ENCODE data around the gene PLPP3.

The PLPP3 gene

DNA sequence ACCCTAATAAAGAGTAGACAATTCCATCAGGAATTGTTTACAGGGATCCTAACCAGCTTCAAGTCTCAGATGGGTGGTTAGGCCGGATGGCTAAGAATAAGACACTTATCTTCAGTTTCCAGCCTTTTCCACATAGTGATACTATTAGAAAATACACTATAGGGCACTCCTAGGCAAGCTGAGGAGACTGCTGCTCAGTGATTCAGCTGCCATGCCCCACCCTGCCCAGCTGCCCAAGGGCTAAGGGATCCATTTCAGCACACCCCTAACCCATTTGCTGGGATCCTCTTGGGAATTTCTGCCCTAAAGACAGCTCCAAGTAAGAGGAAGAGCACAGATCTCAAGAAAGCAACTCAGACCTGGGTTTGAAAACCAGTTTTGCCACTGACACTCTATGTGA, 31.9 kb downstream of the PLPP3 start:
- DNase-seq (ENCODE audit: low read depth): no peak

- no peak for DNase-seq (ENCODE audit: low read depth)
These were observed 33.7 kb downstream of the PLPP3 start for GRCh38 chr1:56545711-56546110.

GRCh38 chr1:56543783-56544612, 35.4 kb downstream of the PLPP3 start:
- DNase-seq (ENCODE audit: low read depth): no peak

DNA sequence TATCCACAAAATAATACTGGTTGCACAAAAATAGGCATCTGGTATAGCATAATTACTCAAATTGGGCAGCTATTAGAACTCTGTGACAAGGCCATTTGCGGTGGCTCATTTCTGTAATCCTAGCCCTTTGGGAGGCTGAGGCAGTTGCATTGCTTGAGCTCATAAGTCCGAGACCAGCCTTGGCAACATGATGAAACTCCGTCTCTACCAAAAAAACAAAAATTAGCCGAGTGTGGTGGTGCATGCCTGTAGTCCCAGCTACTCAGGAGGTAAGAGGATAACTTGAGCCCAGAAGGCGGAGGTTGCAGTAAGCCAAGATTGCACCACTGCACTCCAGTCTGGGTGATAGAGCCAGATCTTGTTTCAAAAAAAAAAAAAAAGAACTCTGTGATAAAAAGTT, 36.7 kb downstream of the PLPP3 start:
- DNase-seq (ENCODE audit: low read depth): no peak

DNA sequence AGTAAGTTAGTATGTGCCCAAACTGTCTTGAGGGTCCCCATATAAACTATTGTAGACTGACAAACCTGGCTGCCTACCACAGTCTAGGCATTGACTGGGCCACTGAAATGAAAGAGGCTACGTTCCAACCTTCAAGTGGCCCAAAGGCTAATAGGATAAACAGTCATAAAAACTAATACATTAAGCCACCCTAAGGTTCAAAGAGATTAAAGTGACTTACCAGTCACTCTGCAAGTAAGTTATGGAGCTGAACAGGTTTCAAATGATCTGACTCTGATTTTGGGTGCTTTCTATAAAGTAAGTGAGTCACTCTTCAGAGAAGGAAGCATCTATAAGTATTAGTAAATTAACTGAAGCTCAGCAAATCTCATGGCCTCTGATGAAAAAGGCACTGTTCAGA, 38.0 kb downstream of the PLPP3 start:
- no peak for DNase-seq (ENCODE audit: low read depth)

GRCh38 chr1:56540467-56540866, 38.9 kb downstream of the PLPP3 start:
- DNase-seq (ENCODE audit: low read depth): no peak

DNA sequence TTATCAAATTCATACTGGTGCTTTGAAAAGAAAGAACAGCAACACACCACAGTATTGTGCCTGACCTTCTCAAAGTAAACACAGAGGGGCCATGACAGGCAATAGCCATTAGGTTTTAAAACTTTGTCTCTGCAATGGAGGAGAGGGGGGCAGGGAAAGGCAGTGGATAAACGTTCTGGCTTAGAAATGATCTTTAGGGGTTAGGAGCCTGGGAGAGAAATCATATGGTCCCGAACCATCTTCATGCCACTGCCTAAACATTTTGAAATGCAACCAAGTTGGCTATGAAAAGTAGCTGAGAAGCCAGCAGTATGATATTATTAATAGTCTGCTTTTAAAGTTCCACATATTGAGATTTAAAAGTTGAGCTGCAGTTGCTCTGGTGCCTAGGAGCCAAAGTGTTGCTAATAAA, 39.8 kb downstream of the PLPP3 start:
- no peak for DNase-seq (ENCODE audit: low read depth)

DNA sequence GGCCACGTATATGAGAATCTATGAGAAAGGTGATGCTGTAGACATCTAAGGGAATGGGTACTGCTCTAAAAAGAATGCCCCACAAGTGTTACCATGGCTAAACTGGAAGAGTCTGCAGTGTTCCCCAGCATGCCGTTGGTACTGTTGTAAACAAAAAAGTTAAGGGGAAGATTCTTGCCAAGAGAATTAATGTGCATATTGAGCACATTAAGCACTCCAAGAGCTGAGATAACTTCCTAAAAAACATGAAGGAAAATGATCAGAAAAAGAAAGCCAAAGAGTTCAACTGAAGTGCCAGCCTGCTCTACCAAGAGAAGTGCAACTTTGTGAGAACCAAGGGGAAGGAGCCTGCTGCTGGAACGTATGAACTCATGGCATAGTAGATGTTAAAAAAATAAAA, 40.8 kb downstream of the PLPP3 start:
- no peak for DNase-seq (ENCODE audit: low read depth)

- no peak for DNase-seq (ENCODE audit: low read depth)
These were observed 41.7 kb downstream of the PLPP3 start for GRCh38 chr1:56537660-56538059.

- DNase-seq (ENCODE audit: low read depth): no peak
These were observed 43.4 kb downstream of the PLPP3 start for GRCh38 chr1:56535939-56536338.

DNA sequence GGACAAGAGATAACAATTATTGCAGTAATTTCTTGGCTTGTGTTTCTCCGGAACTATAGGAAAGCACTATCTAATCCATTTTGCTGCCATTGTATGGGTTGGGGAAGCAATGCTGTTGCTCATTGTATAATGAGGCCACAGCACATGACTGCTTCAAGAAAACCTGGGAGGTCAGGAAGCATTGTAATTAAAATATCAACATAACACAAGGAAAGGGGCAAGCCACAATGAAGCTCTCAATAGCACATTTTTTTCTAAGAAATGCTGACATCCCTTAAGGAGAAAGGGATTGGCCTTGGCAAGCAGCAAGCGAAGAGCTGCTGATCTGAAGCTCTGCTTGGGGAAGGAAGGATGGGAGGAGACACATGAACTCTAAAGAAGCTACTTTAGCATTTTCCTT, 44.0 kb downstream of the PLPP3 start:
- DNase-seq (ENCODE audit: low read depth): no peak

DNA sequence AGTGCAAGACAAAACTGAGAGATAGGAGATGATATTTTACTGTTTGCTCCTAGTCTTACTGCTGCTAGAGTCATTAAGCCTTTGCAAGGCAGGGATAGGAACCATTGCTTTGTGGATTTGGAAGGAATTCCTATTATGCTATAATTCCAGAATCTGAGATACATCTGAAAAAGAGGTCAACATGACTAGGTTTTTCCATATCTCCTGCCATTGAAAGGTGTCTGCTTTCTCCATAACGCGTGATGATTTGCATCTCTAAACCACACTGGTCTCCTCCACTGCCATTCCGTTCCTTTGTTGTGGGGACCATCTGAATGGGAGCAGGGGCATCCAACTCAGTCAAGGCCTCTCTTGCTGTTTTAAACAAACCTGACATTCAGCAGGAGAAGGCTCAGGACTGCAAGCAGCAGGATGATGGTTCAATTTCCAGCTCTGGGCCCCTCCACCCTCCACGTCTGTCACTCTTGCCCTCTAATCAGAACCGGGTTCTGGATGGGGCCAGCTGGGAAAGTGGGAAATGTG, 45.2 kb downstream of the PLPP3 start:
- no peak for DNase-seq (ENCODE audit: low read depth)

- DNase-seq (ENCODE audit: low read depth): no peak
These were observed 45.7 kb downstream of the PLPP3 start for GRCh38 chr1:56533621-56534020.

DNA sequence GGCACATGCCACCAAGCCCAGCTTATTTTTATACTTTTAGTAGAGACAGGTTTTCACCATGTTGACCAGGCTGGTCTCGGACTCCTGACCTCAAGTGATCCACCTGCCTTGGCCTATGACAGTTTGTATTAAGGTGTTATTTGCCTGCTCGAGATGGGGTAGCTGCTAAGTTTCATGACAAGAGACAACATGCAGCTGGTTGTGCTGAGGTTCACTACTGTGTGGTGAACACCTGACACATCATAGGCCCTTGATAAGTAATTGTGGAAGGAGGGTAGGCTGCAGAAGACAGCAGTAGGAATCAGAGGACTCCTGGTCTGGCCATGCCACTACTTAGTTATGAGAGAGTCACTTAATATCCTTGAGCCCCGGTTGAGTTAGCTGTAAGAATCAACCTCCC, 46.2 kb downstream of the PLPP3 start:
- DNase-seq (ENCODE audit: low read depth): no peak

DNA sequence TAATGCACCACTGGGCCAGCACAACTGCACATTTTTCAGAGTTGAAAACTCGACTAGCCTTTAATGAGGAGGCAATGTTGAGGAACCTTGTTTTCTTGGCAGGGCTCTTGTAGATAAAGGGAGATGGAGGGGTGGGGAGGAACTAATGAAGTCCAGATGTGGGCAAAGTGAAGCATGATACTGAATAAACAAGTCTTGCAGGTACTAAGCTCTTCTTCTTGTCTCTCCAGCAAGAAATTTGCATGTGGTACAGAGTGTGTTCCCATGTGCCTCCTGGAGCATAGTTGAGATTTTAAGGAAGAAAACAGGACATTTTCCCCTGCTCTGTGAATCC, 47.0 kb downstream of the PLPP3 start:
- DNase-seq (ENCODE audit: low read depth): no peak

DNA sequence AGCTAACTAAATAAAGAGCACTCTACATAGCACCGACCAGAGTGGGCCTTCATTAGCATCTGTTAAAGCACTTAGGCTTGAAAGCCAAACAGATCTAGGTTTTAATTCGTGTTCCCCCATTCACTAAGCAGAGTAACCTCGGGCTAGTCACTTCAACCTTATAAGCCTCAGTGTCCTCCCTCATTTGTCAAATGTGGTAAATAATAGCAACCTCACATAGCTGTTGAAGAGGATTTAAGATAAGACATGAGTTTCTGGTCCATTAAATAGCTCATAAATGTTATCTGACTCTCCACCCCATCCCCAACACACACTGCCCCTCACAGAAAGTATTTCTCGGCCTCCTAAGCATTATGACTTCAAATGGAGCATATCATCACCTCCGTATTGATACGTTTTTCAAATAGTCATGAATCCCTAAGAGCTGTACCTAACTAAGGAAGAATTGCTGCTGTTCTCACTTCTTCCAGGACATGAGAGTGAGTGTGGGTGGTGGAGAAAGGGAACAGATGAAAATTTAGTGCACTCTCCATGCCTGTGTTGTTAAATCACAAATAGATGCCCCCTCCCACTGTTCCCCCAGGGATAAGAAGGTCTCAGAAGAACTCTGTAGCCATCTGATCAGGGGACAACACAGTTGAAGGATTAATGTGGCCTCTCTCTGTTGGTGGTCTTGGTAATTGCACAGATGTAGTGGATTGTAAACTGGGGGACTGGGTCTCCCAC, 47.6 kb downstream of the PLPP3 start:
- no peak for DNase-seq (ENCODE audit: low read depth)

DNA sequence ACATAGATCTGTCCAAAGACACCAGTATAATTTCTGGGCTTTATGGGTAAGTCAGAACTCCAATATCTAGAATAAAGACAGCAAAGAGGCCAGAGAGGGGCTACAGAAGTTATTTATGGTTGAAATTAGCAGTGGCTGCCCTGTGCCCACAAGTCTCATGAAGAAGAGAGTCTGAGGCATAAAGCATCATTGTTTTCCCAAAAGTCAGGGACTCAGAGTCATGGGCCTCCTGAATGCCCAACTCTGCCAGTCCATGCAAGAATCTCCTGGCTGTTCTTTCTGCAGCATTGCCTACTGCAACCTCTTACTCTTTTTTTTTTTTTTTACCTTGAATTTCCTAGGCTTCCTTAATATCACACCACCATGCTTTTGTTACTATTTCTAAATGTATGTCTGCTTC, 49.6 kb downstream of the PLPP3 start:
- DNase-seq (ENCODE audit: low read depth): no peak

GRCh38 chr1:56527548-56528302, 51.6 kb downstream of the PLPP3 start:
- DNase-seq (ENCODE audit: low read depth): no peak

DNA sequence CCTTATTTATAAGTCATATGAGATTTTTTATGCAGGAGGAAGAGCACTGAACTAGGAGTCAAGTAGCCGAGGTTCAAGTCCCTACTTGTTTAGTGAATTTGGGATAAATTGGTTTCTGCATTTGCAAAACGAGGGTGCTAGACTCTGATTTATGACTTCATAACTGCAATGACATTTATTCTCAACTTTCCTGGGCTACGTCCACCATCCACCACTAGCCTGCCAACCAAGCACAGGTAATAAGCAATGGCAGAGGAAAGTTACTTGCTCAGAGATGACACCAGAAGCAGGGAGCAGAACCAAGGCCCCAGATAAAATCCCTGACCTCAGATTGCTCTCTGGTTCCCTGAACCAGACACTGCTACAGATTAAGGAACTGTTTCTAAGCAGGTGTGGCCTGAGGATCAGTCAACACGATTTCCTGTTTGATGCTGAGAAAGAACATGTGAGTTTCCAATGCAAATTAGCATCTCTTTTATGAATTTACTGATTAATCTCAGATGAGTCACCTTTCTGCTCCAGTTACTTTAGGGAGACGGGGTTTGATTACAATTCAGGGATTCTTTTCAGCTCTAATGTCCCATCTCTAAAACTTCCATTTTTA, 52.7 kb downstream of the PLPP3 start:
- no peak for DNase-seq (ENCODE audit: low read depth)

- peak; percentile 17 for DNase-seq (ENCODE audit: low read depth)
These were observed 53.8 kb downstream of the PLPP3 start for GRCh38 chr1:56525489-56526041.

DNA sequence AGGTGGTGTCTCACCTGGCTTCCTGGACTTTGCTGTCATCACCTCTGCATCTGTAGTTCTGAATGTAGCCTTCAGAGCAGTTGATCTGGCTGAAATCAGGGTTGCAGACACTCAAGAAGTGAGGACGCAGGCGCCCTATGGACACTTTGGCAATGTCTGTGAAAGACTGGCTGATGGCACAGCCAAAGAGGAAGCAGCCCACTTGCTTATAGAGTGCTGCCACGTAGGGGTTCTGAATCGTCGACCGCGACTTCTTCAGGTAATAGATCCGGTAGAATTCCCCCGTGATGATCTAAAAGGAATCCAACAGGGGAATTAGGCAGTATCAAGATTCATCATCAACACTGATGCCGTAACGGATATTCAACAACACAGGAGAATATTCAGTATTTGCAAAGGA, 55.1 kb downstream of the PLPP3 start:
- DNase-seq (ENCODE audit: low read depth): no peak

- no peak for DNase-seq (ENCODE audit: low read depth)
These were observed 56.7 kb downstream of the PLPP3 start for GRCh38 chr1:56522680-56523079.
